Measurements from ENCODE around the gene GASK1B.

The GASK1B gene

GRCh38 chr4:158172261-158173258 lies at the start of gene GASK1B:
GASK1B (minus strand) TSS chr4:158173025; CDS start chr4:158171375, 1,650 bp downstream.
- DNase-seq, result peak; percentile 82

DNA sequence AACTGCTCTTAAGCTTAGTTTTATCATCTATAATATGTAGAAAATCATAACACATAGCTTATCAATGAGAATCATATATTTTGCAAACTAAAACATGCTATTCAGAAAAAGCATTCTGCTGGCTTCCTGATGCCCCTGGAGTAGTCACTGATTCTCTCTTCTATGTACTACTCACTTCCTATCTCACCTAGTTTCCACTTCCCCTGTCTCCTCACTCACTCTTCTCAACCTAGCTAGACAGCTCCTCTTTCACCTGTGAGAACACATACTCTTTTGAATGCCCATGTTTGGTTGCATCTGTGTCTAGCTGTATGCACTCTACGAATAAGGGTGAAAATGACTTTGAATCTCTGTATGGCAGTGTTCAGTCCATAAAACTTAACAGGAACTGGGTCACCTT lies 46.8 kb upstream of the GASK1B start:
- DNase-seq, result no peak

DNA sequence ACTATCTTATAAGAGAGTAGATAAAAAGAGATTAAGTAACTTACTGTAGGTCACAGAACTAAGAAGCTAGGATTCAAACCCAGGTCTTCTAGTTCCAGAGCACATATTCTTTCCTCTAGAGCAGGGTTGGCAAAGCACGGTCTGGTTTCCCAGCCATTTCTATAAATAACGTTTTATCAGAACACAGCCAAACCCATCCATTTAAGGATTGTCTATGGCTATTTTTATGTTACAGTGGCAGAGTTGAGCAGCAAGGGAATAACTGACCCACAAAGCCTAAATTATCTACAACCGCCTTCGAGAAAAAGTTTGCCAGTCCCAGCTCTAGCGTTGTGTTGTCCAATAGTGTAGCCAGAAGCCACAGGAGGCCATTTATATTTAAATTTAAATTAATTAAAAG lies 44.9 kb upstream of the GASK1B start:
- no peak for DNase-seq

- no peak for DNase-seq
Observed at GRCh38 chr4:158214856-158215255, 42.0 kb upstream of the GASK1B start.

GRCh38 chr4:158213466-158213865 lies 40.6 kb upstream of the GASK1B start:
- no peak for DNase-seq

- no peak for DNase-seq
Observed at GRCh38 chr4:158211222-158211621, 38.4 kb upstream of the GASK1B start.

GRCh38 chr4:158209825-158210807 lies 37.3 kb upstream of the GASK1B start, which contains the start of gene TMEM144:
TMEM144 (plus strand) TSS chr4:158210486; CDS start chr4:158212668, 2,182 bp downstream.
- DNase-seq, result peak; percentile 99

- no peak for DNase-seq
Observed at GRCh38 chr4:158208963-158209640, 36.3 kb upstream of the GASK1B start.

- no peak for DNase-seq
Observed at GRCh38 chr4:158203929-158204328, 31.1 kb upstream of the GASK1B start.

- no peak for DNase-seq
Observed at GRCh38 chr4:158203436-158203835, 30.6 kb upstream of the GASK1B start.

- DNase-seq, result no peak
Observed at GRCh38 chr4:158202481-158202880, 29.7 kb upstream of the GASK1B start.

- DNase-seq, result no peak
Observed at GRCh38 chr4:158201876-158202275, 29.1 kb upstream of the GASK1B start.

GRCh38 chr4:158201322-158201721 lies 28.5 kb upstream of the GASK1B start:
- no peak for DNase-seq

DNA sequence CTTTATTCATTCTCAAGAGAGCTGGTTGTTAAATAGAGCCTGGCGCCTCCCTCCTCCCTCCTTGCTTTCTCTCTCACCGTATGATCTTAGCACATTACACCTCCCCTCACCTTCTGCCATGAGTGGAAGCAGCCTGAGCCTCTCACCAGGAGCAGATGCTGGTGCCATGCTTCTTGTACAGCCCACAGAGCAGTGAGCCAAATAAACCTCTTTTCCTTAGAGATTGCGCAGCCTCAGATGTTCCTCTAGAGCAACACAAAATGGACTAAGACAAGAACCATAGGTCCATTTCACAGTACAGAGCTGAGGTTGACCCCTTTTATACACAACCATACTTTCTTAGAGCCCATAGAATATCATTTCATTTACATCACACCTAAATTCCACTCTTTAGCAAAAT lies 27.4 kb upstream of the GASK1B start:
- no peak for DNase-seq

DNA sequence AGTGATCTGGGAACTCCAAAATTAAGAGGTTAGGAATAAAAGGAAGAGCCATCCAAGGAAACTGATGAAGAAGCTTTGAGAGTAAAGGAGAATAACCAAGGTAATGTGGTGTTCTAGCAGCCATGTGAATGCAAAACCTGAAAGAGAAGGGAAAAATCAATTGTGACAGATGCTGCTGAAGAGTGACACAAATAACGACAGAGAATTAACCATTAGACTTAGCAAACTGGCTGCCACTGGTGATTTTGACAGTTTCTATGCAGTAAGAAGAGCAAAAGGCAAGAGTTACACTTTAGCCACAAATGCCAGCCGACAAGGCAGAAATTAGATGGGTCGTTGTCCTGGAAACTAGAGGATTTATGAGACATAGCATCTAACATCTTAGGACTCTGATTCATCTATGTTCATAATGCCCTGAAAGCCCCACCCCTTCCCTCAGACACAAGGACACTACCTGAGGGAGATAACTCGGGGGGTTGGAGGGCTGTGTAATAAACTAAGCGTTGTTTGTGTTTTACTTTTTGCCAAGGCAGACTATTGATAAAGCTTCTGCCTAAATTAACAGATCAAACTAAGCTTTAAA lies 24.5 kb upstream of the GASK1B start:
- DNase-seq, result no peak

DNA sequence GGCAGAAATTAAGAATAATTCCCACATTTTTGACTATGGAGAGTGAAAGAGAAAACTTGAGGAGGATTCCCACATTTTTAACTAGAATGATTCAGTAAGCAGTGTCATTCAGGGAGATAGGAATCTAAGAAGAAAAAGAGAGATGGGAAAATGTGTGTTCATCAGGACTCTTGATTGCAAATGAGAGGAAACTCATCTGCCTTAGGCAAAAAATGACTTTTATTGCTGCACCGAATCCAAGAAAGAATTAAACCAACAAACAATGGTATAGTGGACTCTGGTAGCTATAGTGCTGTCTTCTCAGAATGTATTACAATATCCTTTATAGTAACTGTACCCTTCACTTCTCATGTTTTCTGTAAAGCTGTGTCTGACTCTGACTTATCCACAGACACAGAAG lies 22.5 kb upstream of the GASK1B start:
- DNase-seq, result no peak

DNA sequence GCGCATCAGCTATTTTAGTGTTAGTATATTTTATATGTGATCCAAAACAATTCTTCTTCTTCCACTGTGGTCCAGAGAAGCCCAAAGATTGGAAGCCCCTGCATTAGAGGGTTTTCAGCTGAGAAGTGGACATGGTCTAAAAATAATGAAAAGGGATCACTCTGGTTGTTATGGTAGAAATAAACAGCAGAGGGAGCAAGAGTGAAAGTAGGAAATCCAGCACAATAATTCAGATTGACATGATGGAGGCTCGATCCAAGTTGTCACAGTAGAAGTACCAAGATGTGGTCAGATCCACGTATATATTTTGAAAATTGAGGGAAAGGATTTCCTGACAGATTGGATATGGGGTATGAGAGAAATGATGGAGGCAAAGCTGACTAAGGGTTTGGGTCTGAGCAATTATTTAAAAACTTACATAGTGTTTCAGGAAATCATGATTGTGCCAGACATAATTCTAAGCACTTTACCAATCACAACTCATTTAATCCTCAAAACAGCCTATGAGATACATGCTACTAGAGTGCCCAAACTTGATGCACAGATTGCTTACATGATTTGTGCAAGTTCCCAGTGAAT lies 20.4 kb upstream of the GASK1B start:
- no peak for DNase-seq

GRCh38 chr4:158192439-158193158 lies 19.8 kb upstream of the GASK1B start:
- no peak for DNase-seq

DNA sequence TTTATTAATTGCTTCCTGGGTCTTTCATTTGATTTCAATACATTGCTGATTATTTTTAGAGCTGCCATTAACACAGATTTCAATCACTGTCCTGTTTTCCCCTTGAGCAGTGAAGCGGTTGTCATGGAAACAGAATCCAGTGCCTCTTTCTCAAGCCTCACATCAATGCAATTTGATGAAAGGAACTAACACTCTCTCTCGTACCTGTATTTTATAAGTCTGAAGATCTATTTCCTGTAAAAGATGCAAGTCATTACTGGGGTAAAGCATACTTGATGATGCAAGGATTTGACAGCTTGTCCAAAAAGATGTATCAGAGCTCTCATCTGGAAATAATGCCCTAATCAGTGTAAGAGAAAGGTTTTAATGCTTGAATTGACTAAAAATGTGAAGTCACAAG lies 17.9 kb upstream of the GASK1B start:
- DNase-seq, result no peak

- DNase-seq, result no peak
Observed at GRCh38 chr4:158189422-158189821, 16.6 kb upstream of the GASK1B start.

GRCh38 chr4:158186815-158187214 lies 14.0 kb upstream of the GASK1B start:
- no peak for DNase-seq

All from islet precursor cell (in vitro differentiated cells).